ENCODE measurements around the gene CCDC30. TPM values are rescaled to one million over a fixed set of nuclear protein-coding genes. Genes with fewer than 3 reads are reported as not detected.

The CCDC30 gene
- 30.7 TPM for total RNA-seq

GRCh38 chr1:42462828-42463763 lies at the start of gene CCDC30:
TSS of gene CCDC30 (plus strand) at chr1:42463286. CDS start at chr1:42480552, 17,266 bp downstream.

GRCh38 chr1:42456010-42456753 lies 6.9 kb upstream of the CCDC30 start, which contains the start of the genes PPCS and ZMYND12:
TSS of gene PPCS (plus strand) at chr1:42456543. CDS start at chr1:42456566, 23 bp downstream.
TSS of gene ZMYND12 (minus strand) at chr1:42456022. CDS start at chr1:42455997, 25 bp downstream.

GRCh38 chr1:42657981-42658876 lies 195.1 kb downstream of the CCDC30 start, which contains the start of gene PPIH:
TSS of gene PPIH (plus strand) at chr1:42658423. CDS start at chr1:42658447, 24 bp downstream.

GRCh38 chr1:42681741-42682483 lies 218.8 kb downstream of the CCDC30 start, which contains the start of gene YBX1:
TSS of gene YBX1 (plus strand) at chr1:42682418. CDS start at chr1:42682566, 148 bp downstream.

Small RNA genes lying within 50 kb of the gene (small RNA-seq; reads per million reads assigned to genes)
- not detected for gene RNU6-536P
- not detected for gene TMSB4XP1

Other genes with a start within 250 kb of the CCDC30 start
- gene FOXJ3, start 128.1 kb upstream of the CCDC30 start, total RNA-seq: 65.5 TPM
- 25.4 TPM for gene RIMKLA, start 82.5 kb upstream of the CCDC30 start, total RNA-seq
- 1.6 TPM for gene ZMYND12, start 7.3 kb upstream of the CCDC30 start, total RNA-seq
- 44.5 TPM for gene PPCS, start 6.7 kb upstream of the CCDC30 start, total RNA-seq
- gene PPIH, start 195.1 kb downstream of the CCDC30 start, total RNA-seq: 20.1 TPM
- gene YBX1, start 219.1 kb downstream of the CCDC30 start, total RNA-seq: 1,293 TPM

Measured in diencephalon (tissue), 1 donor.